Measurements from ENCODE around the gene BPIFB6. TPM values are rescaled to one million over a fixed set of nuclear protein-coding genes. Genes with fewer than 3 reads are reported as not detected.

BPIFB6 gene
- total and polyA plus RNA-seq, 10 donors = not detected

GRCh38 chr20:33084722-33085121 lies 53.3 kb downstream of the BPIFB6 start:
- Histone ChIP-seq H3K4me1 (no peaks in the 10 kb centered on the region), H3K9me3 (no peaks in the 10 kb centered on the region), H3K27me3 (replicated peaks in 1 of 7) (no peaks in the 10 kb centered on the region), H3K27ac (no peak overlapping the region), H3K4me3 (no peak overlapping the region), H3K36me3 (no peaks in the 10 kb centered on the region)
- 86 to 94% (median 91%) methylated on average over 15 of the region's 15 CpGs for WGBS, 5 donors
- peak; percentile 58 for DNase-seq
- no peak for TF ChIP-seq POLR2A (IDR thresholded peaks at IDR 0.05)
- no peak for TF ChIP-seq POLR2AphosphoS5 (IDR thresholded peaks at IDR 0.05)
- no peak for TF ChIP-seq CTCF (IDR thresholded peaks at IDR 0.05 in 8 of 11, conservative IDR thresholded peaks at IDR 0.05 in 3 of 11)
- intact Hi-C loops (cut with DNase I; ENCODE audit: low total_unique reads) = no loop called here

- Histone ChIP-seq H3K27ac (no peak overlapping the region), H3K4me3 (no peak overlapping the region), H3K36me3 (no peaks in the 10 kb centered on the region), H3K4me1 (no peaks in the 10 kb centered on the region), H3K9me3 (no peaks in the 10 kb centered on the region), H3K27me3 (replicated peaks in 1 of 7) (no peaks in the 10 kb centered on the region)
- 86 to 95% (median 87%) methylated on average over 6 to 14 of the region's 14 CpGs for WGBS, 5 donors
- TF ChIP-seq POLR2A (IDR thresholded peaks at IDR 0.05) = no peak
- no peak for TF ChIP-seq POLR2AphosphoS5 (IDR thresholded peaks at IDR 0.05)
- TF ChIP-seq CTCF (IDR thresholded peaks at IDR 0.05 in 8 of 11, conservative IDR thresholded peaks at IDR 0.05 in 3 of 11) = no peak
- intact Hi-C loops (cut with DNase I; ENCODE audit: low total_unique reads) = no loop called here
- DNase-seq = peak; percentile 58
These were observed 54.7 kb downstream of the BPIFB6 start for GRCh38 chr20:33086052-33086722.

GRCh38 chr20:33091147-33091546 lies 59.7 kb downstream of the BPIFB6 start:
- Histone ChIP-seq H3K27me3 (replicated peaks in 1 of 7) (no peaks in the 10 kb centered on the region), H3K4me3 (no peak overlapping the region), H3K9me3 (no peaks in the 10 kb centered on the region), H3K27ac (no peak overlapping the region), H3K36me3 (no peaks in the 10 kb centered on the region), H3K4me1 (peaks cover 0 to 8% (median 0%) of the 10 kb centered on the region in 6 donors)
- intact Hi-C loops (cut with DNase I; ENCODE audit: low total_unique reads) = no loop called here
- WGBS, 5 donors = 61 to 83% (median 75%) methylated on average over 3 of the region's 3 CpGs
- TF ChIP-seq CTCF (IDR thresholded peaks at IDR 0.05 in 8 of 11, conservative IDR thresholded peaks at IDR 0.05 in 3 of 11) (no peak), POLR2A (IDR thresholded peaks at IDR 0.05) (no peak), POLR2AphosphoS5 (IDR thresholded peaks at IDR 0.05) (no peak)
- DNase-seq = no peak

- H3K4me1 ChIP-seq = peaks cover 0 to 13% (median 0%) of the 10 kb centered on the region in 6 donors
- no peaks in the 10 kb centered on the region for H3K27me3 ChIP-seq (replicated peaks in 1 of 7)
- no peak for TF ChIP-seq POLR2AphosphoS5 (IDR thresholded peaks at IDR 0.05)
- no peak for TF ChIP-seq POLR2A (IDR thresholded peaks at IDR 0.05)
- TF ChIP-seq CTCF (IDR thresholded peaks at IDR 0.05 in 8 of 11, conservative IDR thresholded peaks at IDR 0.05 in 3 of 11) = no peak
- H3K36me3 ChIP-seq = no peaks in the 10 kb centered on the region
- no peaks in the 10 kb centered on the region for H3K9me3 ChIP-seq
- DNase-seq = no peak
- no peak overlapping the region for H3K27ac ChIP-seq
- H3K4me3 ChIP-seq = no peak overlapping the region
- intact Hi-C loops (cut with DNase I; ENCODE audit: low total_unique reads) = no loop called here
- WGBS, 5 donors = 74 to 94% (median 91%) methylated on average over 3 of the region's 3 CpGs
These were observed 60.2 kb downstream of the BPIFB6 start for GRCh38 chr20:33091693-33092092.
